ENCODE results near the gene FZD4.

The FZD4 gene

DNA sequence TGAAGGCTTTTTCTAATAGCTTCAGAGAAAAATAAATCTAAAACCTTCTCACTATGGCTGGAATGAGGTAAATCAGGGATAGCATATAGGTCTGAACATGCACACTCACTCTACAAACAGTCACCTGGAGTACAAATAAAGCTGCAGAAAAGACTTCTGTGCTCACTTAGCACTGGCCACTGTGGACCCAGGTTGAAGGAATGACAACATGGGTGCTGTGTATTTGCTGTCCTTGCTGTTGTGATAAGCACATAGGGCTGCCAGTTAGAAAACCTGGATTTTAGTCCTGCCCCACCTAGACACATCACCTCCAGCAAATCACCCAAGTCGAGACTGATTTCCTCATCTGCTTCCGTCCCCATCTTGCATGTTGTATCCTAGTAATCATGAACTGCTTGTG lies 51.2 kb downstream of the FZD4 start:
- DNase-seq = no peak

DNA sequence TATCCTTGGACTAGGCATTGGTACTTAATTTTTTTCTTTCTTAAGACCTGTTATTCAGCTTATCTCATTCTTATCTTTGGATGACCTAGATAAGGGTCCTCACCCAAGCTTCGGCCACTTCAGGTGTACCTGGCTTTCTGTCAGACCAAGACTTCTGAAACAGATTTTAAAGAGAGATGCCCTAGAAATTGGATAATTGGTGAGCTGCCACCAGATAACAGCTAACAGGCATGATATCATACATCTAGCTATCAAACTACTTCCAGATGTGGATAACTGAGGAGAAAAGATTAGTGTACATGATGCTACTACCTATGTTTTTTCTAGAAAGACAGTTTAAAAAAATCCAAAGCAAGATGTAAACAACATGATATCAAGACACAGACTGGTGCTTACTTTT lies 52.9 kb downstream of the FZD4 start:
- DNase-seq = no peak

DNA sequence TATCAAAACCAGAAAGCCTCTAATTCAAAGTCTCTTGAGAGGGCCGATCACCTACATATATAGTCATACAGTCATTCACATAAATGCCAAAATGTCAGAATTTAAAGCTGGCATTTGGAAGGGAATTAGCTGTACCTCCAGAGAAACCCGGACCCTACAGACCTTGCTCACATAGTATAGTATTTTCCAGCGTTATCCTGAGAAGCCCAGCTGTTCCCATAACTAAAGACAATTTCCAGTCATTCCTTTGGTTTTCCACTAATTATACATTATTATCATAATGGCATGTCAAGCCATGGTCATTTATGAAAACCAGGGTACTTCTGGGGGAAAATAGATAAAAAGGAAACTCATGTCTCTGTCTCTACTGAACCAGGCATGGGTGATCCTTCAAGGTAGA lies 53.6 kb downstream of the FZD4 start:
- no peak for DNase-seq

DNA sequence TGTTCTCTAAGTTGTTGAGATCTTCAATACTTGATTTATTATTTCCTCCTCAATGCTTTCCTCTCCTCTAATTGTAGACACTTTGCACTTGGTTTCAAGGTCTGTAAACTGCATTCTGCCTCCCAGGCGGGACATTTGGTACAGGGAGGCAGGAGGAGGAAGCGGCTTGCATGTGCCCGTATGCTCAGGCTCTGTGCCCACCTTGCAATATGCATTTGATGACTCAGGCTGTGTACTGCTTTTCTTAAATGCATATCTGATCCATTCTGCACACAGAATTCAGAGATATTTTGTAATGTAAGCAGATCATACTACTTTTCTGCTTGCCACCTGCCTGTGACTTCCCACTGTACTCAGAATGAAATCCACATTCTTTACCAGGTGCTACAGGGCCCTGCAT lies 55.0 kb downstream of the FZD4 start:
- DNase-seq = no peak

DNA sequence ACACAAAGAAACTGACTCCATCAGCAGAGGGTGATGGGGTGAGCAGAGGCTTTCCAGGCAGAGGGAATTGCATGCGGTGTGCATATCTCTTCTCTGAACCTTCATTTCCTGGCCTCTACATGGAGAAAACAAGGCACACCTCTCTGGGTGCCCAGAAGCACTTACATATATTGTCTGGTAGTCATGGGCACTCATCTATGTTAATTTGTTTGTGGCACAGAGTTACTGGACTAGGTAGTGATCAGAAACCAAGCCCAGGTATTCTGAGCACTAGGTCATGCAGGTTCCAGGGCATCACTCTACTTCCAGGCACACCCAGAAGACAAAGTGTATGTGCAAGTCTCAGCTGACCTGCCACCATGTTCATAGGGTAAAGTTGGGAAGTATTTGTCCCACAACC lies 56.5 kb downstream of the FZD4 start:
- no peak for DNase-seq

DNA sequence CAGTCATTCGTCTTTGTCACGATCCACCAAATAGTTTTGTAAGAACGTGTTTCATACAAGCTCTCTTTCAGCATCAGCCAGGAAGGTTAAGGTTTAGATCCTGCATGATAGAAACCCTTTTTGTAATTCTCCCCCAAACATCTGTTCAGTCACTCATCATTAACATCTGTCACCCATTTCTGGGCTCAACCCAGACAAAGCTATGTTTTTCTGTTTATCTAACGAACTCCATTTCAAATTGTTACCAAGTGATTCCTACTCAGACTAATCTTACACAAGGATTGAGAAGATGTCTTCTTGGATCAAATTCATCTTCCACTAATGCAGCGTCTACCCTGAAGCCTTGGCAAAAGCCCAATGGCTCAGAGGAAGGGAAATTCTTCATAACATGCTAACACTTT lies 58.8 kb downstream of the FZD4 start:
- no peak for DNase-seq

Data from NCI-H1105 treated with DMSO at 0.1 percent for 48 hours (cell line).